GM12801 (cell line): ENCODE data around the gene ST13.

Experiments
- CTCF ChIP-seq: IDR thresholded peaks from one replicate; pipeline ENCODE4 v1.5.1; 2011; ENCODE audit warnings: control low read depth; ENCODE audit not compliant: insufficient read length; ENCODE audit errors: extremely low read depth

ST13 gene

GRCh38 chr22:40817737-40818136, 38.7 kb downstream of the ST13 start:
- TF ChIP-seq CTCF: no peak

- TF ChIP-seq CTCF: no peak
These were observed 42.5 kb downstream of the ST13 start for GRCh38 chr22:40813912-40814315.

- TF ChIP-seq CTCF: no peak
These were observed 48.2 kb downstream of the ST13 start for GRCh38 chr22:40808018-40808841.

GRCh38 chr22:40806711-40807110, 49.7 kb downstream of the ST13 start:
- TF ChIP-seq CTCF: no peak

GRCh38 chr22:40805699-40806203, 50.7 kb downstream of the ST13 start:
- TF ChIP-seq CTCF: no peak

GRCh38 chr22:40805239-40805638, 51.2 kb downstream of the ST13 start:
- TF ChIP-seq CTCF: no peak

- TF ChIP-seq CTCF: no peak
These were observed 53.1 kb downstream of the ST13 start for GRCh38 chr22:40803321-40803720.
